IMR-90 (cell line): ENCODE measurements around the gene GCNT2. TPM values are rescaled to one million over a fixed set of nuclear protein-coding genes. Genes with fewer than 3 reads are reported as not detected.
A peak's percentile ranks its signal among the peaks of the same experiment; 100 is the strongest.

Experiments
- ATAC-seq: fragments of 200-7000 bp; cut with Tn5 transposase; 2 replicates; pipeline ENCODE4 v1.9.1; 2020; ENCODE audit warnings: low read depth, mild to moderate bottlenecking, moderate library complexity
- BruUV-seq: library from RNA; stranded (reverse); fragments of 400-500 nt; replicated peaks from 2 replicates; lab custom pipeline; 2021; lab: Mats Ljungman, UMichigan
- CTCF ChIA-PET: fragments of 300-600 bp; formaldehyde crosslinking; extraction: SDS; loops from one replicate; lab custom pipeline; 2021; ENCODE audit warnings: antibody characterized with exemption; lab: Yijun Ruan, JAX
- POLR2A ChIA-PET: fragments of 300-600 bp; sonication (Branson Sonifier 250); formaldehyde crosslinking; loops from one replicate; lab custom pipeline; 2022; ENCODE audit warnings: antibody characterized with exemption; ENCODE audit not compliant: unreplicated experiment; lab: Charles Lee
- DNase-seq: peaks from one replicate; pipeline ENCODE4 v3.0.0; 2013
- H2AFZ ChIP-seq: replicated peaks from 2 replicates; pipeline ENCODE3; 2013; ENCODE audit warnings: low read length, mild to moderate bottlenecking; ENCODE audit not compliant: poor library complexity
- H2AK5ac ChIP-seq: 2 replicates; pipeline ENCODE4 v1.6.1; 2013; ENCODE audit warnings: low read depth, low read length, inconsistent platforms
- H2AK9ac ChIP-seq: replicated peaks from 2 replicates; pipeline ENCODE3; 2013; ENCODE audit warnings: mild to moderate bottlenecking, low read depth, low read length, moderate library complexity; ENCODE audit not compliant: poor library complexity
- H2BK120ac ChIP-seq: 2 replicates; pipeline ENCODE4 v1.6.1; 2013; ENCODE audit warnings: low read depth, low read length, inconsistent platforms
- H2BK15ac ChIP-seq: 3 replicates; pipeline ENCODE4 v1.6.1; 2013; ENCODE audit warnings: low read depth, low read length, inconsistent platforms
- H2BK20ac ChIP-seq: 2 replicates; pipeline ENCODE4 v1.6.1; 2013; ENCODE audit warnings: low read depth, mild to moderate bottlenecking, inconsistent platforms, low read length, moderate library complexity
- H2BK5ac ChIP-seq: 2 replicates; pipeline ENCODE4 v1.6.1; 2013; ENCODE audit warnings: mild to moderate bottlenecking, low read depth, low read length, inconsistent platforms; ENCODE audit not compliant: poor library complexity, severe bottlenecking
- H3K14ac ChIP-seq: replicated peaks from 2 replicates; pipeline ENCODE4 v1.6.1; 2013; ENCODE audit warnings: low read depth, low read length, inconsistent platforms
- H3K18ac ChIP-seq: 2 replicates; pipeline ENCODE4 v1.6.1; 2013; ENCODE audit warnings: low read depth, low read length, control low read depth
- H3K23ac ChIP-seq: 2 replicates; pipeline ENCODE4 v1.6.1; 2013; ENCODE audit warnings: low read depth, low read length, inconsistent platforms
- H3K27ac ChIP-seq: 2 replicates; pipeline ENCODE4 v1.5.1; 2013; ENCODE audit warnings: mild to moderate bottlenecking, control low read depth, low read length; ENCODE audit not compliant: insufficient read depth
- H3K27me3 ChIP-seq: 2 replicates; pipeline ENCODE4 v1.6.1; 2013; ENCODE audit warnings: low read length; ENCODE audit not compliant: control insufficient read depth, insufficient read depth
- H3K36me3 ChIP-seq: 2 replicates; pipeline ENCODE4 v1.6.1; 2013; ENCODE audit warnings: low read length, mixed read lengths; ENCODE audit not compliant: control insufficient read depth, insufficient read depth
- H3K4ac ChIP-seq: 2 replicates; pipeline ENCODE4 v1.6.1; 2013; ENCODE audit warnings: low read depth, low read length, inconsistent platforms
- H3K4me1 ChIP-seq: 2 replicates; pipeline ENCODE4 v1.6.1; 2013; ENCODE audit warnings: low read length, mixed read lengths; ENCODE audit not compliant: control insufficient read depth, insufficient read depth
- H3K4me2 ChIP-seq: 2 replicates; pipeline ENCODE4 v1.6.1; 2013; ENCODE audit warnings: low read depth, mild to moderate bottlenecking, control low read depth, low read length, moderate library complexity
- H3K4me3 ChIP-seq: 2 replicates; pipeline ENCODE4 v1.5.1; 2013; ENCODE audit warnings: low read depth, mild to moderate bottlenecking, control low read depth, low read length, moderate library complexity; ENCODE audit not compliant: insufficient read depth
- H3K56ac ChIP-seq: 2 replicates; pipeline ENCODE4 v1.6.1; 2013; ENCODE audit warnings: low read length, inconsistent platforms; ENCODE audit not compliant: insufficient read depth; ENCODE audit errors: extremely low read depth
- H3K79me1 ChIP-seq, 2 experiments: 2 replicates each; pipeline ENCODE4 v1.6.1; 2013; ENCODE audit warnings: low read length in 2 of 2, inconsistent platforms in 1 of 2, low read depth in 1 of 2
- H3K9ac ChIP-seq: 2 replicates; pipeline ENCODE4 v1.6.1; 2013; ENCODE audit warnings: low read depth, low read length, control low read depth
- H3K9me1 ChIP-seq: 2 replicates; pipeline ENCODE4 v1.6.1; 2013; ENCODE audit warnings: low read length, inconsistent platforms; ENCODE audit not compliant: insufficient read depth
- H3K9me3 ChIP-seq: 2 replicates; pipeline ENCODE4 v1.6.1; 2013; ENCODE audit warnings: low read length; ENCODE audit not compliant: control insufficient read depth, insufficient read depth
- H4K20me1 ChIP-seq: 2 replicates; pipeline ENCODE4 v1.6.1; 2013; ENCODE audit warnings: low read length, inconsistent platforms; ENCODE audit not compliant: insufficient read depth
- H4K5ac ChIP-seq: 2 replicates; pipeline ENCODE4 v1.6.1; 2013; ENCODE audit warnings: mild to moderate bottlenecking, low read depth, low read length, control low read depth
- H4K8ac ChIP-seq, 2 experiments: 2 replicates each; pipeline ENCODE4 v1.6.1; 2013; ENCODE audit warnings: low read depth in 2 of 2, low read length in 2 of 2, control low read depth in 1 of 2, inconsistent platforms in 1 of 2
- H4K91ac ChIP-seq: 2 replicates; pipeline ENCODE4 v1.6.1; 2013; ENCODE audit warnings: low read depth, low read length, inconsistent platforms; ENCODE audit not compliant: insufficient read depth
- BHLHE40 ChIP-seq: fragments of 150-350 bp; IDR thresholded peaks from 2 replicates; pipeline ENCODE4 v1.6.1; 2016; ENCODE audit warnings: mild to moderate bottlenecking, low read depth, low read length
- CHD1 ChIP-seq: IDR thresholded peaks from 2 replicates; pipeline ENCODE4 v1.6.1; 2012; ENCODE audit warnings: low read depth, low read length, improper control_type of control experiment
- FOS ChIP-seq: fragments of 150-350 bp; IDR thresholded peaks from 2 replicates; pipeline ENCODE4 v1.6.1; 2016; ENCODE audit warnings: low read depth, low read length
- MAZ ChIP-seq: IDR thresholded peaks from 2 replicates; pipeline ENCODE4 v1.6.1; 2012; ENCODE audit warnings: low read depth, mild to moderate bottlenecking, low read length, improper control_type of control experiment, moderate library complexity, borderline replicate concordance
- MXI1 ChIP-seq: IDR thresholded peaks from 2 replicates; pipeline ENCODE4 v1.6.1; 2012; ENCODE audit warnings: low read depth, mild to moderate bottlenecking, low read length, moderate library complexity, borderline replicate concordance
- NFE2L2 ChIP-seq: fragments of 150-350 bp; IDR thresholded peaks from 2 replicates; pipeline ENCODE4 v1.6.1; 2016; ENCODE audit warnings: low read depth, mild to moderate bottlenecking, low read length
- RAD21 ChIP-seq: IDR thresholded peaks from 2 replicates; pipeline ENCODE4 v1.6.1; 2012; ENCODE audit warnings: low read length, improper control_type of control experiment
- RFX5 ChIP-seq: IDR thresholded peaks from 2 replicates; pipeline ENCODE4 v1.8.0; 2012; ENCODE audit warnings: low read depth, mild to moderate bottlenecking, low read length, moderate library complexity
- SMC3 ChIP-seq: fragments of 150-350 bp; IDR thresholded peaks from 2 replicates; pipeline ENCODE4 v1.6.1; 2016; ENCODE audit warnings: low read depth, mild to moderate bottlenecking, antibody characterized with exemption, low read length, moderate library complexity
- WGBS, 2 experiments: methylation state at CpG; one replicate each; pipeline versions ENCODE4 v1.1.5 to v1.1.7; 2013; ENCODE audit warnings: missing lambda C conversion rate in 2 of 2; ENCODE audit not compliant: insufficient read length in 1 of 2; ENCODE audit errors: extremely low coverage in 2 of 2; 5-methylcytosine and 5-hydroxymethylcytosine counted together
- dilution Hi-C: fragments of 300-500 bp; cut with HindIII; formaldehyde crosslinking; loops from one replicate; pipeline ENCODE4 v1.14.3; 2018; ENCODE audit warnings: low sequenced_read_pairs; ENCODE audit not compliant: unreplicated experiment
- in situ Hi-C: fragments of 300-500 bp; cut with MboI; formaldehyde crosslinking; loops from 3 replicates; pipeline ENCODE4 v1.14.3; 2019; ENCODE audit warnings: low sequenced_read_pairs, inconsistent platforms, mixed read lengths
- intact Hi-C: fragments of 100-400 bp; cut with micrococcal nuclease; formaldehyde crosslinking; loops from 2 replicates; pipeline ENCODE4 v1.10.0; 2022
- polyA plus RNA-seq, 3 experiments: library from polyadenylated mRNA; depleted of rRNA; stranded (reverse); fragments of >200 nt; gene quantifications; 2 replicates each; pipeline ENCODE4 v1.2.3, GENCODE V29; 2012; ENCODE audit warnings: low replicate concordance in 1 of 3
- total RNA-seq: library from RNA; depleted of rRNA; stranded (reverse); fragments of >200 nt; gene quantifications from 2 replicates; pipeline ENCODE4 v1.2.3, GENCODE V29; 2012
- TF ChIP-seq, protein P1 (sequence below): conservative IDR thresholded peaks from 2 replicates; pipeline ENCODE4 v1.5.1; 2012; ENCODE audit warnings: mild to moderate bottlenecking, low read depth, low read length, improper control_type of control experiment
- TF ChIP-seq, protein P2 (sequence below): fragments of 150-350 bp; IDR thresholded peaks from 2 replicates; pipeline ENCODE4 v1.6.1; 2016; ENCODE audit warnings: low read depth, mild to moderate bottlenecking, low read length, moderate library complexity, borderline replicate concordance

GCNT2 gene
- total and polyA plus RNA-seq, 2 of the 4 experiments (the other 2 are of a cell fraction) = 0.34 to 0.90 TPM

DNA sequence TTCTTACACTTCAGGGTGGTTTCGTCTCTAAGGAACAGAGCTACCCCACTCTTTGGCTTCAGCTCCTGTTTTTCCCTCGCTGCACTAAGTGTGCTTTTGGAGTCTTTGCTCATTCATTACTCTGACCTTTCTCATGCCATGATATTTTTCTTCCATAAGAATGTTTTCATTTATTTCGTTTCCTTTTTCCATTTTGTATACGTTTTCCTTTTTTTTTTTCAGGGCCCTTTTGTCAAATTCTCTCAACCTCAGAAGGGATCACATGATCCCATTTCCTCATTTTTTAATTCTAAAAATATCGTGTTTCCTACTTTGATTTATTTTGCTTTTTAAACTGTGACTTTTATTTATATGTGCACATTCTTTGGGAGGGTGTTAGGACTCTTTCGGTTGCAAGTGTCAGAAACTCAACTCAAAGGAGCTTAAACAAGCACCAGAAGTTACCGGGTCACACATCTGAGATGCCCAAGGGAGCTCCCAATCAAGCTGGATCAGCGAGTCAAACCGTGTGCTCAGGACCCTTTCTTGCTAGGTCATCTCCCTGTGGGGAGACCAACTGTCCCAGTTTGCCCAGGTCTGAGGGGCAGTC, 40.6 kb downstream of the GCNT2 start:
- Histone ChIP-seq H3K4ac (no peak overlapping the region), H2BK20ac (peak overlapping the region; percentile 5; the same call in 1 of the 2 replicates), H4K5ac (no peak overlapping the region), H3K18ac (no peak overlapping the region), H3K27ac (no peak overlapping the region), H2AK5ac (no peak overlapping the region; the same call in 1 of the 2 replicates), H4K8ac (no peak overlapping the region), H4K91ac (no peak overlapping the region), H3K14ac (no peak overlapping the region), H2AK9ac (no peak overlapping the region), H2AFZ (no peak overlapping the region), H3K9me1 (no peaks in the 10 kb centered on the region), H3K23ac (no peak overlapping the region), H3K9me3 (no peaks in the 10 kb centered on the region), H3K27me3 (no peaks in the 10 kb centered on the region), H3K4me2 (no peak overlapping the region), H3K4me3 (no peak overlapping the region), H3K4me1 (peaks cover 2% of the 10 kb centered on the region; the same call in 1 of the 2 replicates), H3K56ac (no peak overlapping the region), H3K79me1 (no peaks in the 10 kb centered on the region), H4K20me1 (no peaks in the 10 kb centered on the region), H3K36me3 (no peaks in the 10 kb centered on the region), H2BK15ac (no peak overlapping the region; the same call in 2 of the 3 replicates), H2BK5ac (no peak overlapping the region), H3K9ac (no peak overlapping the region), H2BK120ac (no peak overlapping the region)
- in situ Hi-C loops = no loop called here
- no TSS peak for BruUV-seq
- no peak for TF ChIP-seq SMC3
- TF ChIP-seq NFE2L2 = no peak
- TF ChIP-seq RFX5 = no peak
- no peak for TF ChIP-seq CHD1
- no peak for TF ChIP-seq RAD21
- TF ChIP-seq FOS = no peak
- TF ChIP-seq MXI1 = no peak
- TF ChIP-seq MAZ = no peak
- no peak for TF ChIP-seq BHLHE40
- TF ChIP-seq, protein P1, sequence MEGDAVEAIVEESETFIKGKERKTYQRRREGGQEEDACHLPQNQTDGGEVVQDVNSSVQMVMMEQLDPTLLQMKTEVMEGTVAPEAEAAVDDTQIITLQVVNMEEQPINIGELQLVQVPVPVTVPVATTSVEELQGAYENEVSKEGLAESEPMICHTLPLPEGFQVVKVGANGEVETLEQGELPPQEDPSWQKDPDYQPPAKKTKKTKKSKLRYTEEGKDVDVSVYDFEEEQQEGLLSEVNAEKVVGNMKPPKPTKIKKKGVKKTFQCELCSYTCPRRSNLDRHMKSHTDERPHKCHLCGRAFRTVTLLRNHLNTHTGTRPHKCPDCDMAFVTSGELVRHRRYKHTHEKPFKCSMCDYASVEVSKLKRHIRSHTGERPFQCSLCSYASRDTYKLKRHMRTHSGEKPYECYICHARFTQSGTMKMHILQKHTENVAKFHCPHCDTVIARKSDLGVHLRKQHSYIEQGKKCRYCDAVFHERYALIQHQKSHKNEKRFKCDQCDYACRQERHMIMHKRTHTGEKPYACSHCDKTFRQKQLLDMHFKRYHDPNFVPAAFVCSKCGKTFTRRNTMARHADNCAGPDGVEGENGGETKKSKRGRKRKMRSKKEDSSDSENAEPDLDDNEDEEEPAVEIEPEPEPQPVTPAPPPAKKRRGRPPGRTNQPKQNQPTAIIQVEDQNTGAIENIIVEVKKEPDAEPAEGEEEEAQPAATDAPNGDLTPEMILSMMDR = no peak
- TF ChIP-seq, protein P2, sequence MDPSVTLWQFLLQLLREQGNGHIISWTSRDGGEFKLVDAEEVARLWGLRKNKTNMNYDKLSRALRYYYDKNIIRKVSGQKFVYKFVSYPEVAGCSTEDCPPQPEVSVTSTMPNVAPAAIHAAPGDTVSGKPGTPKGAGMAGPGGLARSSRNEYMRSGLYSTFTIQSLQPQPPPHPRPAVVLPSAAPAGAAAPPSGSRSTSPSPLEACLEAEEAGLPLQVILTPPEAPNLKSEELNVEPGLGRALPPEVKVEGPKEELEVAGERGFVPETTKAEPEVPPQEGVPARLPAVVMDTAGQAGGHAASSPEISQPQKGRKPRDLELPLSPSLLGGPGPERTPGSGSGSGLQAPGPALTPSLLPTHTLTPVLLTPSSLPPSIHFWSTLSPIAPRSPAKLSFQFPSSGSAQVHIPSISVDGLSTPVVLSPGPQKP = no peak
- no peak for ATAC-seq
- CTCF ChIA-PET = no interaction called here
- POLR2A ChIA-PET = no interaction called here
- 17% methylated on average over 4 of the region's 9 CpGs; no CpG with 5 or more reads in 1 of the 2 experiments for WGBS, 2 experiments
- no peak for DNase-seq
- dilution Hi-C loops = no loop called here
- intact Hi-C loops = no loop called here
